Renal cortex interstitium (tissue), 11 donors: Measurements from ENCODE around the gene KCNMA1. TPM values are rescaled to one million over a fixed set of nuclear protein-coding genes. Genes with fewer than 3 reads are reported as not detected.

Experiments
- DNase-seq, 11 donors: peaks; one replicate each; pipeline ENCODE4 v3.0.0-alpha.2; 2013; ENCODE audit warnings: low read depth in 9 of 11, low spot score in 4 of 11; ENCODE audit errors: extremely low read depth in 1 of 11
- polyA plus RNA-seq, 3 donors: library from polyadenylated mRNA; unstranded; fragments of 120-200 nt; gene quantifications; one replicate each; pipeline ENCODE4 v1.2.1, GENCODE V29; 2013; ENCODE audit not compliant: insufficient read length in 3 of 3

The KCNMA1 gene
- polyA plus RNA-seq, 3 donors: 3.3 to 3.7 (median 3.3) TPM

GRCh38 chr10:77490534-77491314 lies 146.9 kb downstream of the KCNMA1 start:
- DNase-seq: no peak

GRCh38 chr10:77486517-77486916 lies 151.1 kb downstream of the KCNMA1 start:
- DNase-seq: no peak

GRCh38 chr10:77485847-77486246 lies 151.8 kb downstream of the KCNMA1 start:
- no peak for DNase-seq

GRCh38 chr10:77482072-77482471 lies 155.5 kb downstream of the KCNMA1 start:
- DNase-seq: no peak

- no peak for DNase-seq
Measured at GRCh38 chr10:77479586-77479985, 158.0 kb downstream of the KCNMA1 start.

GRCh38 chr10:77478962-77479359 lies 158.6 kb downstream of the KCNMA1 start:
- no peak for DNase-seq

GRCh38 chr10:77478247-77478961 lies 159.2 kb downstream of the KCNMA1 start:
- DNase-seq: no peak

- DNase-seq: no peak
Measured at GRCh38 chr10:77475522-77475921, 162.1 kb downstream of the KCNMA1 start.

- DNase-seq: no peak
Measured at GRCh38 chr10:77474939-77475338, 162.7 kb downstream of the KCNMA1 start.

GRCh38 chr10:77474386-77474785 lies 163.2 kb downstream of the KCNMA1 start:
- no peak for DNase-seq

- no peak for DNase-seq
Measured at GRCh38 chr10:77472146-77472545, 165.5 kb downstream of the KCNMA1 start.

- no peak for DNase-seq
Measured at GRCh38 chr10:77471069-77471536, 166.5 kb downstream of the KCNMA1 start.

- no peak for DNase-seq
Measured at GRCh38 chr10:77467422-77467963, 170.1 kb downstream of the KCNMA1 start.

- no peak for DNase-seq
Measured at GRCh38 chr10:77463967-77464745, 173.5 kb downstream of the KCNMA1 start.

- no peak for DNase-seq
Measured at GRCh38 chr10:77463499-77463898, 174.1 kb downstream of the KCNMA1 start.

GRCh38 chr10:77461636-77462296 lies 175.8 kb downstream of the KCNMA1 start:
- DNase-seq: no peak

- no peak for DNase-seq
Measured at GRCh38 chr10:77459905-77460304, 177.7 kb downstream of the KCNMA1 start.

- no peak for DNase-seq
Measured at GRCh38 chr10:77458986-77459590, 178.5 kb downstream of the KCNMA1 start.

GRCh38 chr10:77457721-77458120 lies 179.9 kb downstream of the KCNMA1 start:
- DNase-seq: no peak
